Measurements from ENCODE around the gene NME3. TPM values are rescaled to one million over a fixed set of nuclear protein-coding genes. Genes with fewer than 3 reads are reported as not detected.
A peak's percentile ranks its signal among the peaks of the same experiment; 100 is the strongest.

The NME3 gene
- polyA plus RNA-seq, 1 experiment: 15.6 TPM

GRCh38 chr16:1745181-1745899 lies 26.0 kb downstream of the NME3 start:
- Histone ChIP-seq H3K4me3 (ENCODE audit: low read depth, low read length) (no peak overlapping the region), H3K9me3 (ENCODE audit: control insufficient read depth, insufficient read depth, low read length) (peaks cover 2% of the 10 kb centered on the region; the same call in 1 of the 2 replicates), H3K27ac (ENCODE audit: low read depth, low read length) (peak overlapping the region; percentile 94), H3K27me3 (ENCODE audit: control insufficient read depth, insufficient read depth, low read length) (no peaks in the 10 kb centered on the region)
- ChIA-PET CTCF (interaction anchor here (1.0 kb wide), 1 partner anchor 40 kb away, joined by 3 read pairs; the partner anchor contains the start of gene MAPK8IP3), POLR2A (interaction anchor here (0.6 to 1.2 kb wide), 3 partner anchors 28 to 273 kb away, joined by 4 to 5 read pairs (median 4); partner anchors contain the start of genes EME2, MAPK8IP3 and MRPS34)
- DNase-seq (ENCODE audit: low read depth, low spot score): peak; percentile 26
- TF ChIP-seq CTCF (IDR thresholded peaks at IDR 0.05; ENCODE audit: low read depth, low read length): no peak

GRCh38 chr16:1744338-1744840 lies 27.0 kb downstream of the NME3 start:
- TF ChIP-seq CTCF (IDR thresholded peaks at IDR 0.05; ENCODE audit: low read depth, low read length): no peak
- ChIA-PET CTCF (interaction anchor here (0.9 kb wide), 1 partner anchor 39 kb away, joined by 3 read pairs; no protein-coding TSS in a partner anchor), POLR2A (interaction anchor here (0.6 kb wide), 1 partner anchor 272 kb away, joined by 4 read pairs; no protein-coding TSS in a partner anchor)
- H3K9me3 ChIP-seq (ENCODE audit: control insufficient read depth, insufficient read depth, low read length): peaks cover 7% of the 10 kb centered on the region; the same call in 1 of the 2 replicates
- DNase-seq (ENCODE audit: low read depth, low spot score): no peak
- H3K27me3 ChIP-seq (ENCODE audit: control insufficient read depth, insufficient read depth, low read length): no peaks in the 10 kb centered on the region
- no peak overlapping the region for H3K4me3 ChIP-seq (ENCODE audit: low read depth, low read length)
- no peak overlapping the region for H3K27ac ChIP-seq (ENCODE audit: low read depth, low read length)

- no peak for DNase-seq (ENCODE audit: low read depth, low spot score)
- no peak for TF ChIP-seq CTCF (IDR thresholded peaks at IDR 0.05; ENCODE audit: low read depth, low read length)
- ChIA-PET POLR2A (no interaction called here), CTCF (interaction anchor here (0.9 kb wide), 1 partner anchor 38 kb away, joined by 3 read pairs; no protein-coding TSS in a partner anchor)
- no peak overlapping the region for H3K4me3 ChIP-seq (ENCODE audit: low read depth, low read length)
- H3K27me3 ChIP-seq (ENCODE audit: control insufficient read depth, insufficient read depth, low read length): no peaks in the 10 kb centered on the region
- peaks cover 14% of the 10 kb centered on the region; the same call in 1 of the 2 replicates for H3K9me3 ChIP-seq (ENCODE audit: control insufficient read depth, insufficient read depth, low read length)
- no peak overlapping the region for H3K27ac ChIP-seq (ENCODE audit: low read depth, low read length)
Measured at GRCh38 chr16:1743376-1744337, 27.7 kb downstream of the NME3 start.

- no peak for DNase-seq (ENCODE audit: low read depth, low spot score)
- Histone ChIP-seq H3K9me3 (ENCODE audit: control insufficient read depth, insufficient read depth, low read length) (peaks cover 26% of the 10 kb centered on the region), H3K27me3 (ENCODE audit: control insufficient read depth, insufficient read depth, low read length) (no peaks in the 10 kb centered on the region), H3K4me3 (ENCODE audit: low read depth, low read length) (no peak overlapping the region), H3K27ac (ENCODE audit: low read depth, low read length) (no peak overlapping the region)
- ChIA-PET POLR2A (no interaction called here), CTCF (no interaction called here)
- TF ChIP-seq CTCF (IDR thresholded peaks at IDR 0.05; ENCODE audit: low read depth, low read length): no peak
Measured at GRCh38 chr16:1741553-1742165, 29.7 kb downstream of the NME3 start.

All from AG04450 (cell line).